Stimulated activated CD8-positive, alpha-beta memory T cell treated with anti-CD3 and anti-CD28 coated beads, Interleukin-15, amount 100 ng/mL, for 48 hours (primary cell): ENCODE results near the gene FOXN3.
A peak's percentile ranks its signal among the peaks of the same experiment; 100 is the strongest.
"Not testable (repeated sequence)": the region's sequence is repeated elsewhere in the genome, so short reads cannot be mapped to it uniquely, and the experiment has no call there.

Source experiments
- DNase-seq, 2 donors: peaks; one replicate each; pipeline ENCODE4 v3.0.0-alpha.2; 2020; ENCODE audit warnings: low read depth in 2 of 2

The FOXN3 gene

GRCh38 chr14:89228921-89229639 lies 188.0 kb downstream of the FOXN3 start:
- no peak for DNase-seq

DNA sequence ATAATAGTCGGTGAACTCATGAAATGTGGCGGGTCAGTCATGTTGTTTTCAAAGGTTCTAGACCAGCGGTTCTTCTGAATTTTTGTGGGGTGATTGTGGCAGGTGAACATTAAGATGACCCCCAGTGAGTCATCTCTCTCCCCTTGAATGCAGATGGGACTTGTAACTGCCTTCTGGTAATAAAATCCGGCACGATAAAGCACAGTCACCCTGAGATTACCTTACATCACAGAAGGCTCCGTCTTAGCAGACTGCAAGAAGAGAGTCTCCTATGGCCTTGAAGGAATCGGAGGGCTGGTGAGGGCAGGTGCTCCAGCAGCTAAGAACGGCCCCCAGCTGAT lies 189.6 kb downstream of the FOXN3 start:
- DNase-seq: no peak

DNA sequence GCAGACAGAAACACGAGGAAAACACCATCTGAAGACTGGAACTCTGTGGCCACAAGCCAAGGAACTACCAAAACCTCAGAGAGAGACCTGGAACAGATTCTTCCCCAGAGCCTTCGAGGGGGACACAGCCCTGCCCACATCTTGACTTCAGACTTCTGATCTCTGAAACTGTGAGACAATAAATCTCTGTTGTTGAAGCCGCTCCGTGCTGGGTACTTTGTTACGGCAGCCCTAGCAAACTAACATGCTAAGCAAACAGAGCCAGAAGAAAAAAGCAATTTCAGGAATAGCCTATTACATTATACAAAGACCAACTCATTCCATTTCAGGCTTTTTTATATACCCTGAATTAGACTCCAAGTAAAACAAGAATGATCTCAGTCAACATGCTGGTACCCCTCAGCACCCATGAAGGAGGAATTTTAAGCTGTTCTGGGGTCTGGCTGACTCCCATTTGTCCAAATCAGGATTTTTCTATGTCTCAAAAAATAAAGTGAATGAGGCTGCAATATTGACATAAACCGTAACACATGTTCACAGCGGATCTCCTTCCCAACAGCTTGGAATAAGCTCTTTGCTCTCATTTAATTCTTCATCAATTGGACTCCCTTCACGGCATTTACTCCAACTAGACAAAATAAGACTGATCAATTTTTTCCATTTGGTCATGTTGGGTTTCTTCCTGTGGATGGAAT lies 190.1 kb downstream of the FOXN3 start:
- no peak for DNase-seq

DNA sequence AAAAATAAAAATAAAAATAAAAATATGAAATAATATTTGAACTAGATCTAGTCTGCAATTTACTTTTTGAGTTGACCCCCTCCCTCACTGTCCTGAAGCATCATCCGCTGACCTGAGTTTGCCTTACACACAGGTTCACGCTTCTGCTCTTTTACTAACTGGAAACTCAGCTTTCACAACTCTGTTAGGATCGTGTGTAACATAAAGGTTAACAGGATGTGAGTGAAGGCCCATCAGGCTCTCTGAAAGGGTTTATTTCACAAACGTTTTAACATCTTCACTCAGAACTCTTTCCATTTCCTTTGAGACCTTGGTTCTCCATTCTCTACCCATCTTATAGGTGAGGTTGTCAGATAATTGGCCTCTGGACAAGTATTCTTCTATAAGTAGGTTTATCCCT lies 191.4 kb downstream of the FOXN3 start:
- no peak for DNase-seq

GRCh38 chr14:89221109-89221810 lies 195.8 kb downstream of the FOXN3 start:
- DNase-seq: no peak

- DNase-seq: no peak
Measured at GRCh38 chr14:89219051-89219450, 198.0 kb downstream of the FOXN3 start.

- no peak for DNase-seq
Measured at GRCh38 chr14:89217891-89218290, 199.1 kb downstream of the FOXN3 start.

DNA sequence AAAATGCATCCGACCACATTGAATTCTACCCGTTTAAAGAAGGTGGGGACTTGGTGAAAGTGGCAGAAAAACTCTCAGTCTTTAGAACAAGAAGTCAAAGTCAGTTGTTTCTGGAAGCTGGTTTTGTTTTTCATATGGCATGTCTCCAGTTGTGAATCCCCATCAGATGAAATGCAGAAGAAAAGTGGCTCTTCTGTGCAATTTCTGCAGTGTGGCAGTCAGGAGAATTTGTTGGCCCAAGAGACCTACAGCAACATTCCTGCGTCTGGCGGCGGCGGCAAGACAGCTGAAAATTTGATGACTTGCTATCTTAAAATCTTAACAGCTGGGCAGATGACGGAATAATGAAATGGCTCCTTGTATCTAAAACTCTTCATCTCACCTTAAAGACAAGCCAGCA lies 201.5 kb downstream of the FOXN3 start:
- no peak for DNase-seq

DNA sequence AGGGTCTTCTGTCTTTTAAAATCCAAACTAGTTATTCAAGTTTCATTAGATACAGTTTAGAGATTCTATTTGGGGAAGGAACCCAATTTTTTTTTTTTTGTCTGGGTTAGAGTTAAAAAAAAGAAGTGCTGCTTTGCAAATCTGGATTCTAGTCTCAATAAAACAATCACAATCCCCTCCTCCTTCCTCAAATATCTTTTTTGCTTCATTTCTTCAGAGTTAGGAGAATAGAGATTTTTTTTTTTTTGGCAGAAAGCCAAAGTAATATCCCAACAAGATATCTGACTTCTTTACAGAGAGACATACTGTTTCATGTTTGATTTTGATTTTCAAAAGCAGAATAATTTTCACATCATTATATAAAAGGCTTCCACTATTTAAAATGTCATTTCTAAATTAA lies 201.9 kb downstream of the FOXN3 start:
- no peak for DNase-seq

DNA sequence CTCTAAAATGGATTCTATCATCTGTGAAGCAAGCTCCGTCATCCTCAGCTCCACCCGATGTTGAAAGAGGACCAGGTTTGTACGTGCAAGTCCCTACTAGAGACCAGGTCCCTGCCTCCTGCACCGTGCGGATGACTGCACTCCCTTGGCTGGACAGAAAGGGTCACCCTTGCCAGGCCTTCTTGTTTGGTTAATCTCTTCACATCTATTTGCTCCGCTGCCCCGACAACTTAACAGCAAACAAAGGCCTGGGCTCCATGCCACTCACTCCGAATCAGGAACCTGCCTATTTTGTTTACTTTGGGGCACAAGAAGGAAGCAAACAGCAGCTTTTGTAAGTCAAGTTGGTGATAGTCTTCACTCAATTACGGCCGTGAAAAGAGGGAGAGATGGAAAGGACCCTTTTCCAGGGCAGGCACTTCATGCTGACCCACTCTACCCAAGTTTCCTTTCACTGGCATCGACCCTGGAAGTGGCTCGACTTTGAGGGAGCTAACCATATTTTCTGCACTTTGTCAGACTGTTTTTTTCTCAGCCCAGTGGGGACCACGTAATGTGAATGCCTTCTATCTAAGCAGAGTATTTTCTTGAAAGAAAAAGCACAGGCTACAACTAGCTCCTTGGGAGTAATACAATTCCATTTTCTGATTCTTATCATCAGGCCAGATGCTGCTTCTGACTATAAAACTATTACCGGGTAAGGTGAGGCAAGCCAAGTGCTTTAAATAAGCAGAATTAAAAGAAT lies 202.6 kb downstream of the FOXN3 start:
- no peak for DNase-seq

DNA sequence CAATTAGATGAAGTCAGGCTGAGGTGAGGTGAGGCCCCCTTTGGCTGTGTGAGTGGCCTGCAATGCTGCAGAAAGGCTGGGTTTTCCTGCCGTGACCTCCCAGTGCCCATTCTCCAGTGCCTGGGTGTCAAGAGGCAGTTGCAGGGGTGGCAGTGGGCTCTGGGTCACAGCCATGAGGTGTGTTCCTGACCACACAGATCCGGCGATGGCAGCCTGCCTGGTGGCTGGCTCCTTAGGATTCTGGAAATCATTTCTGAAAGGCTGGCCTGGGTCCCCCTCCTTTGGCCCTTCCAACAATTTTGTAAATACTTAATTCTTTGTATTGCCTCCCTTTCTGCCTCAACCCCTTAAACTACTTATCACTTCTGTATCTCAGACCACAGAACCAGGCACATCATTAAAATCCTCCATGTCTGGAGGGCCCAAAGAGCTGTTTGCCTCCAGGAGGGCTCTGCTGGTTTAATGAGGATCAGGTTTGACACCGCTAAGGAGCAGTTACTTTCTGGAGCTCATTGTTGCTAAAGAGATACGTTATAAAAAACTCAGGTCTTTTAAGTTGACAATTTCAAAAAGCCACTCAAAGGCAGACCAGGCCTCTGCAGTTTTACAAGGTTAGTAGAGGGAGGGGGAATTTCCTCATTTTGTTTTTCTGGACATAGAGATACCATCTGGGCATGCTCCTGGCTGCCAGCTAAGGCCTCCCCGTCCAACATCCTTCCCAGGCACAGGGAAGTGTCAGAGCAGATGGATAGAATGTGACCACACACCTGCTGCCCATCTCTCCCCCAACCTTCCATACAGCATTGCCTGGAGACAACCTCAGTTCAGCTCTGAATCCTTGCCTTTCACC lies 204.4 kb downstream of the FOXN3 start:
- no peak for DNase-seq

- DNase-seq: no peak
Measured at GRCh38 chr14:89209558-89209957, 207.5 kb downstream of the FOXN3 start.

- DNase-seq: no peak
Measured at GRCh38 chr14:89207925-89208328, 209.1 kb downstream of the FOXN3 start.

DNA sequence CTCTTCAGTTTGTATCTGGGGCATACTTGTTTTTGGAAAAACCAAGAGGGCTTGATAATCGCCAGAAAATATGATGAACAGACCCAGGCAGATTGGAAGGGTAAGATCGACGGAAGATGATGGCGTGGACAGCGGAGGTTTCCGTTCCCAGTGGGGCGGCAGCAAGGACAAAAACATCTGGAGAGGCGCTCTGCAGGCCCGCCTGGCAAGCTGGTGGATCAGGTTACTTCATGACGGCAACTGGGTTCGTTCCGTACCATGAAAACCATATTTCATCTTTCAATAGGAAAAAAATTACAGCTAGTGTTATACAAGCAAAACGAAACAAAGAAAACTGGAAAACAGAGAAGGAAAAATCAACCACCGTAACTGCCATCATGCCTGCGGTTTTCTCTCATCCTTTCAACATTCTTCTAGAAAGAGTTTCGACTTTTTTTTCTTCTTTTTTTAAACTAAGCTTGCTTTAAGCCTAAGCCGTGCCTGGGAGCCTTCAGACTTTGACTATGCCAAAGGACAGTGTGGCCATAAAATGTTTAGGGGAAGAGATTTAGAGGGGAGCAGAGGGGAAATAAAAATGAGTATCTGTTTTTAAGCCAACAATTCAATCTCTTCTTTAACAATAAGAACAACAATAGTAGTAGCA lies 210.5 kb downstream of the FOXN3 start:
- DNase-seq: no peak

DNA sequence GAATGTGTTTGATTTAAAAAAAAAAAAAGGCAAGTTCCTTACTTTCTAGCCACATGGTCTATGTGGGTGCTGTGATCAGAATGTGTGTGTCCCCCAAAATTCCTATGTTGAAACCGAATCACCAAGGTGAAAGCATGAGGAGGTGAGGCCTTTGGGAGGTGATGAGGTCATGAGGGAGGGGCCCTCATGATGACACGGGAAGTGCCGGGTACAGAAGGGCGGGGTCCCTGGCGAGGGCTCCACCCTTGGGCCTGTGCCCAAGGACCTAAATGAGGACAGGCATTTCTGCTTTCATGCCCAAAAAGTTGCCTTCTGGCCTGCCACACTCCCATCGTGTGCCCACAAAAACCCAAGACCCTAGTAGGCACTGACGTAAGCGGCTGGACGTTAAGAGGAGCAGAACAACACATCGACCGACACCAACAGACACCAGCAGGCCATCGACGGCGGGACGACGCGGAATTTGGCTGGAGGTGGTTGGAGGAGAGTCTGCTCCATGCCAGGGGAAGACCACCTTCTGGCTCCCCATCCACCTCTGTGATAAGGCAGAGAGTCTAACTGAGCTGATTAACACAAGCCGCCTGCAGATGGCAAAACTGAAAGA lies 211.8 kb downstream of the FOXN3 start:
- no peak for DNase-seq

- no peak for DNase-seq
Measured at GRCh38 chr14:89202413-89203190, 214.4 kb downstream of the FOXN3 start.

DNA sequence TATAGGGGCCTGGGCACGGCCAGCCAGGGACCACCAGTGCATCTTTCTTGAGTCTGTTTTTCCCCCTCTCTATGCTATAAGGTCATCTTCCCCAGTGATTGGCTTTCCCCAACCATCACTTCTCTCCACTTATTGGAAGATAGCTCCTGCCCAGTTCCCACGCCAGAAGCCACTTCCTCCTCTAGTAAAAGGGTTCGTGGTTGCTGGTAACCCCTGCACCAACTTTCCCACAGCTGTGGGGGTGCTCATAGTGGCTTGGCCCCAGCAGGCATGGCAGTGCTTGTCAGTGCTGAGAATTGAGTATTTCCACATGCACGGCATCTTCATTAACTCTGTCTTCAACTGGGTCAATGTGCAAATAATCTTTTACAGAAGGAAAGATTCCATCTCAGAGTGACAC lies 215.4 kb downstream of the FOXN3 start:
- peak in 1 of 2 donors; percentile 18 for DNase-seq

DNA sequence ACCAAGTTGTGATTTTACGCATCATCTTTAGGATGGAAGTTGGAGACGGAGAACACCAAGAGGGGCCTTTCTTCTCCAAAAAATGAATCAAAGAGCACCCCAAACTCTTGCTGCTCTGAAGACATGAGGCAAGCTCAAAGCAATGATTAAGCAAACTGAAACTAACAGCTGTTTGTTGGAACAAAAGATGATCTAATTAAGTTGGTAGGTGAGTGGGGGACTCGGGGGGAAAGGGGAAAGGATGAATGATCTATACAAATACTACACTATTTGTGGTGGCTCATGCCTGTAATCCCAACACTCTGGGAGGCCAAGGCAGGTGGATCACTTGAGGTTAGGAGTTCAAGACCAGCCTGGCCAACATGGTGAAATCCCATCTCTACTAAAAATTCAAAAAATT lies 217.7 kb downstream of the FOXN3 start:
- DNase-seq: not testable (repeated sequence)

- DNase-seq: no peak
Measured at GRCh38 chr14:89198544-89199329, 218.3 kb downstream of the FOXN3 start.
